IMR-90 (cell line): ENCODE results near the gene MBOAT2. TPM values are rescaled to one million over a fixed set of nuclear protein-coding genes. Genes with fewer than 3 reads are reported as not detected.

Source experiments
- ATAC-seq: fragments of 200-7000 bp; cut with Tn5 transposase; 2 replicates; pipeline ENCODE4 v1.9.1; 2020; ENCODE audit warnings: low read depth, mild to moderate bottlenecking, moderate library complexity
- BruUV-seq: library from RNA; stranded (reverse); fragments of 400-500 nt; replicated peaks from 2 replicates; lab custom pipeline; 2021; lab: Mats Ljungman, UMichigan
- CTCF ChIA-PET: fragments of 300-600 bp; formaldehyde crosslinking; extraction: SDS; loops from one replicate; lab custom pipeline; 2021; ENCODE audit warnings: antibody characterized with exemption; lab: Yijun Ruan, JAX
- POLR2A ChIA-PET: fragments of 300-600 bp; sonication (Branson Sonifier 250); formaldehyde crosslinking; loops from one replicate; lab custom pipeline; 2022; ENCODE audit warnings: antibody characterized with exemption; ENCODE audit not compliant: unreplicated experiment; lab: Charles Lee
- DNase-seq: peaks from one replicate; pipeline ENCODE4 v3.0.0; 2013
- H2AFZ ChIP-seq: replicated peaks from 2 replicates; pipeline ENCODE3; 2013; ENCODE audit warnings: low read length, mild to moderate bottlenecking; ENCODE audit not compliant: poor library complexity
- H2AK5ac ChIP-seq: 2 replicates; pipeline ENCODE4 v1.6.1; 2013; ENCODE audit warnings: low read depth, low read length, inconsistent platforms
- H2AK9ac ChIP-seq: replicated peaks from 2 replicates; pipeline ENCODE3; 2013; ENCODE audit warnings: mild to moderate bottlenecking, low read depth, low read length, moderate library complexity; ENCODE audit not compliant: poor library complexity
- H2BK120ac ChIP-seq: 2 replicates; pipeline ENCODE4 v1.6.1; 2013; ENCODE audit warnings: low read depth, low read length, inconsistent platforms
- H2BK15ac ChIP-seq: 3 replicates; pipeline ENCODE4 v1.6.1; 2013; ENCODE audit warnings: low read depth, low read length, inconsistent platforms
- H2BK20ac ChIP-seq: 2 replicates; pipeline ENCODE4 v1.6.1; 2013; ENCODE audit warnings: low read depth, mild to moderate bottlenecking, inconsistent platforms, low read length, moderate library complexity
- H2BK5ac ChIP-seq: 2 replicates; pipeline ENCODE4 v1.6.1; 2013; ENCODE audit warnings: mild to moderate bottlenecking, low read depth, low read length, inconsistent platforms; ENCODE audit not compliant: poor library complexity, severe bottlenecking
- H3K14ac ChIP-seq: replicated peaks from 2 replicates; pipeline ENCODE4 v1.6.1; 2013; ENCODE audit warnings: low read depth, low read length, inconsistent platforms
- H3K18ac ChIP-seq: 2 replicates; pipeline ENCODE4 v1.6.1; 2013; ENCODE audit warnings: low read depth, low read length, control low read depth
- H3K23ac ChIP-seq: 2 replicates; pipeline ENCODE4 v1.6.1; 2013; ENCODE audit warnings: low read depth, low read length, inconsistent platforms
- H3K27ac ChIP-seq: 2 replicates; pipeline ENCODE4 v1.5.1; 2013; ENCODE audit warnings: mild to moderate bottlenecking, control low read depth, low read length; ENCODE audit not compliant: insufficient read depth
- H3K27me3 ChIP-seq: 2 replicates; pipeline ENCODE4 v1.6.1; 2013; ENCODE audit warnings: low read length; ENCODE audit not compliant: control insufficient read depth, insufficient read depth
- H3K36me3 ChIP-seq: 2 replicates; pipeline ENCODE4 v1.6.1; 2013; ENCODE audit warnings: low read length, mixed read lengths; ENCODE audit not compliant: control insufficient read depth, insufficient read depth
- H3K4ac ChIP-seq: 2 replicates; pipeline ENCODE4 v1.6.1; 2013; ENCODE audit warnings: low read depth, low read length, inconsistent platforms
- H3K4me1 ChIP-seq: 2 replicates; pipeline ENCODE4 v1.6.1; 2013; ENCODE audit warnings: low read length, mixed read lengths; ENCODE audit not compliant: control insufficient read depth, insufficient read depth
- H3K4me2 ChIP-seq: 2 replicates; pipeline ENCODE4 v1.6.1; 2013; ENCODE audit warnings: low read depth, mild to moderate bottlenecking, control low read depth, low read length, moderate library complexity
- H3K4me3 ChIP-seq: 2 replicates; pipeline ENCODE4 v1.5.1; 2013; ENCODE audit warnings: low read depth, mild to moderate bottlenecking, control low read depth, low read length, moderate library complexity; ENCODE audit not compliant: insufficient read depth
- H3K56ac ChIP-seq: 2 replicates; pipeline ENCODE4 v1.6.1; 2013; ENCODE audit warnings: low read length, inconsistent platforms; ENCODE audit not compliant: insufficient read depth; ENCODE audit errors: extremely low read depth
- H3K79me1 ChIP-seq, 2 experiments: 2 replicates each; pipeline ENCODE4 v1.6.1; 2013; ENCODE audit warnings: low read length in 2 of 2, inconsistent platforms in 1 of 2, low read depth in 1 of 2
- H3K9ac ChIP-seq: 2 replicates; pipeline ENCODE4 v1.6.1; 2013; ENCODE audit warnings: low read depth, low read length, control low read depth
- H3K9me1 ChIP-seq: 2 replicates; pipeline ENCODE4 v1.6.1; 2013; ENCODE audit warnings: low read length, inconsistent platforms; ENCODE audit not compliant: insufficient read depth
- H3K9me3 ChIP-seq: 2 replicates; pipeline ENCODE4 v1.6.1; 2013; ENCODE audit warnings: low read length; ENCODE audit not compliant: control insufficient read depth, insufficient read depth
- H4K20me1 ChIP-seq: 2 replicates; pipeline ENCODE4 v1.6.1; 2013; ENCODE audit warnings: low read length, inconsistent platforms; ENCODE audit not compliant: insufficient read depth
- H4K5ac ChIP-seq: 2 replicates; pipeline ENCODE4 v1.6.1; 2013; ENCODE audit warnings: mild to moderate bottlenecking, low read depth, low read length, control low read depth
- H4K8ac ChIP-seq, 2 experiments: 2 replicates each; pipeline ENCODE4 v1.6.1; 2013; ENCODE audit warnings: low read depth in 2 of 2, low read length in 2 of 2, control low read depth in 1 of 2, inconsistent platforms in 1 of 2
- H4K91ac ChIP-seq: 2 replicates; pipeline ENCODE4 v1.6.1; 2013; ENCODE audit warnings: low read depth, low read length, inconsistent platforms; ENCODE audit not compliant: insufficient read depth
- BHLHE40 ChIP-seq: fragments of 150-350 bp; IDR thresholded peaks from 2 replicates; pipeline ENCODE4 v1.6.1; 2016; ENCODE audit warnings: mild to moderate bottlenecking, low read depth, low read length
- CEBPB ChIP-seq: IDR thresholded peaks from 2 replicates; pipeline ENCODE4 v1.6.1; 2012; ENCODE audit warnings: low read depth, low read length, improper control_type of control experiment
- CHD1 ChIP-seq: IDR thresholded peaks from 2 replicates; pipeline ENCODE4 v1.6.1; 2012; ENCODE audit warnings: low read depth, low read length, improper control_type of control experiment
- CTCF ChIP-seq: conservative IDR thresholded peaks from 2 replicates; pipeline ENCODE4 v1.5.1; 2012; ENCODE audit warnings: mild to moderate bottlenecking, low read depth, low read length, improper control_type of control experiment
- ELK1 ChIP-seq: fragments of 150-350 bp; IDR thresholded peaks from 2 replicates; pipeline ENCODE4 v1.6.1; 2016; ENCODE audit warnings: low read depth, mild to moderate bottlenecking, low read length, moderate library complexity, borderline replicate concordance
- FOS ChIP-seq: fragments of 150-350 bp; IDR thresholded peaks from 2 replicates; pipeline ENCODE4 v1.6.1; 2016; ENCODE audit warnings: low read depth, low read length
- MAFK ChIP-seq: IDR thresholded peaks from 2 replicates; pipeline ENCODE4 v1.6.1; 2012; ENCODE audit warnings: low read depth, low read length, improper control_type of control experiment
- MAZ ChIP-seq: IDR thresholded peaks from 2 replicates; pipeline ENCODE4 v1.6.1; 2012; ENCODE audit warnings: low read depth, mild to moderate bottlenecking, low read length, improper control_type of control experiment, moderate library complexity, borderline replicate concordance
- MXI1 ChIP-seq: IDR thresholded peaks from 2 replicates; pipeline ENCODE4 v1.6.1; 2012; ENCODE audit warnings: low read depth, mild to moderate bottlenecking, low read length, moderate library complexity, borderline replicate concordance
- NFE2L2 ChIP-seq: fragments of 150-350 bp; IDR thresholded peaks from 2 replicates; pipeline ENCODE4 v1.6.1; 2016; ENCODE audit warnings: low read depth, mild to moderate bottlenecking, low read length
- POLR2A ChIP-seq: IDR thresholded peaks from 2 replicates; pipeline ENCODE4 v1.6.1; 2012; ENCODE audit warnings: mild to moderate bottlenecking, low read depth, low read length
- RAD21 ChIP-seq: IDR thresholded peaks from 2 replicates; pipeline ENCODE4 v1.6.1; 2012; ENCODE audit warnings: low read length, improper control_type of control experiment
- RCOR1 ChIP-seq: IDR thresholded peaks from 2 replicates; pipeline ENCODE4 v1.6.1; 2012; ENCODE audit warnings: mild to moderate bottlenecking, low read length, improper control_type of control experiment; ENCODE audit not compliant: insufficient replicate concordance
- RFX5 ChIP-seq: IDR thresholded peaks from 2 replicates; pipeline ENCODE4 v1.8.0; 2012; ENCODE audit warnings: low read depth, mild to moderate bottlenecking, low read length, moderate library complexity
- SMC3 ChIP-seq: fragments of 150-350 bp; IDR thresholded peaks from 2 replicates; pipeline ENCODE4 v1.6.1; 2016; ENCODE audit warnings: low read depth, mild to moderate bottlenecking, antibody characterized with exemption, low read length, moderate library complexity
- USF2 ChIP-seq: fragments of 150-350 bp; IDR thresholded peaks from 2 replicates; pipeline ENCODE4 v1.6.1; 2017; ENCODE audit warnings: mild to moderate bottlenecking, antibody characterized with exemption, low read length, low read depth
- WGBS, 2 experiments: methylation state at CpG; one replicate each; pipeline versions ENCODE4 v1.1.5 to v1.1.7; 2013; ENCODE audit warnings: missing lambda C conversion rate in 2 of 2; ENCODE audit not compliant: insufficient read length in 1 of 2; ENCODE audit errors: extremely low coverage in 2 of 2; 5-methylcytosine and 5-hydroxymethylcytosine counted together
- dilution Hi-C: fragments of 300-500 bp; cut with HindIII; formaldehyde crosslinking; loops from one replicate; pipeline ENCODE4 v1.14.3; 2018; ENCODE audit warnings: low sequenced_read_pairs; ENCODE audit not compliant: unreplicated experiment
- in situ Hi-C: fragments of 300-500 bp; cut with MboI; formaldehyde crosslinking; loops from 3 replicates; pipeline ENCODE4 v1.14.3; 2019; ENCODE audit warnings: low sequenced_read_pairs, inconsistent platforms, mixed read lengths
- intact Hi-C: fragments of 100-400 bp; cut with micrococcal nuclease; formaldehyde crosslinking; loops from 2 replicates; pipeline ENCODE4 v1.10.0; 2022
- polyA plus RNA-seq, 3 experiments: library from polyadenylated mRNA; depleted of rRNA; stranded (reverse); fragments of >200 nt; gene quantifications; 2 replicates each; pipeline ENCODE4 v1.2.3, GENCODE V29; 2012; ENCODE audit warnings: low replicate concordance in 1 of 3
- total RNA-seq: library from RNA; depleted of rRNA; stranded (reverse); fragments of >200 nt; gene quantifications from 2 replicates; pipeline ENCODE4 v1.2.3, GENCODE V29; 2012

The MBOAT2 gene
- total and polyA plus RNA-seq, 2 of the 4 experiments (the other 2 are of a cell fraction) = 33.9 to 102 TPM

DNA sequence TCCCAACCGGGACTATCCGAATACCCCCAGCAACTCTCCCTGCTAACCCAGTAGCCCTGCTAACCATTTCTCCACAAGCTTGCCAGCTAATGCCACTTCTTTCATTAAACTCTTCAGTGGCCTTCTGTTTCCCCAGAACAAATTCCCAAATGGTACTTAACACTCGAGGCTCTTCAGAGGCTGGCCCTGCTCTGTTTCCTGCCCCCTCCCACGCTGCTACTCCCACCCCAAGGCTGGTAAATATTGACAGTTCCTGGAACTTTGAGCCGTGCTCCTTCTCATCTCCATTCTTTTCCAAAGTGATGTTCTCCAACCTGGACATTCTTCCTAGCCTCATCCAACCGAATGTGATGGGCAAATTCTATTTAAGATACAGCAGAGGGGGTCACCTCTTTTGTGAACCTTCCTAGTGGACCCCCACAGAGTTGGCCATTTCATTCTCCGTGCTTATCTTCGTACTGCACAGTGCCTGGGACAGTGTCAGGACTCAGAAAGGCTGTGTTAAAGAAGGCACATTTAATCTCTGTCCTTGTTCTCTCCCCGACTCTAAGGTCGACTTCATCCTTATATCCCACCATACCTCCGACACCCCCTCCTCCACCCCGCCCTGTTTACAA, 162.9 kb downstream of the MBOAT2 start:
- H2BK120ac ChIP-seq = no peak overlapping the region
- H2AK9ac ChIP-seq = no peak overlapping the region
- H4K5ac ChIP-seq = no peak overlapping the region
- no peak overlapping the region for H3K4me3 ChIP-seq
- intact Hi-C loops = no loop called here
- ChIA-PET POLR2A (no interaction called here), CTCF (no interaction called here)
- H3K4me1 ChIP-seq = peaks cover 2% of the 10 kb centered on the region
- peaks cover 10 to 18% of the 10 kb centered on the region in 2 experiments for H3K79me1 ChIP-seq
- H2BK15ac ChIP-seq = no peak overlapping the region
- H3K56ac ChIP-seq = no peak overlapping the region
- TF ChIP-seq USF2 (no peak), RAD21 (no peak), POLR2A (no peak), BHLHE40 (no peak), MXI1 (no peak), MAZ (no peak), CTCF (no peak), CHD1 (no peak), NFE2L2 (no peak), RCOR1 (no peak), RFX5 (no peak), SMC3 (no peak), MAFK (no peak), ELK1 (no peak), CEBPB (no peak), FOS (no peak)
- dilution Hi-C loops = no loop called here
- no peaks in the 10 kb centered on the region; the same call in 1 of the 2 replicates for H3K9me1 ChIP-seq
- no peaks in the 10 kb centered on the region for H3K27me3 ChIP-seq
- H4K20me1 ChIP-seq = peaks cover 4% of the 10 kb centered on the region; the same call in 1 of the 2 replicates
- H2BK20ac ChIP-seq = no peak overlapping the region
- no peak overlapping the region for H2AFZ ChIP-seq
- no peak overlapping the region for H2AK5ac ChIP-seq
- no peak overlapping the region for H2BK5ac ChIP-seq
- no peak overlapping the region for H3K9ac ChIP-seq
- H3K4ac ChIP-seq = no peak overlapping the region
- in situ Hi-C loops = no loop called here
- H3K36me3 ChIP-seq = no peaks in the 10 kb centered on the region
- ATAC-seq = no peak
- 43% methylated on average over 2 of the region's 12 CpGs; no CpG with 5 or more reads in 1 of the 2 experiments for WGBS, 2 experiments
- H3K23ac ChIP-seq = no peak overlapping the region
- H3K27ac ChIP-seq = no peak overlapping the region
- H4K8ac ChIP-seq = no peak overlapping the region
- H3K9me3 ChIP-seq = no peaks in the 10 kb centered on the region
- DNase-seq = no peak
- no peak overlapping the region for H3K14ac ChIP-seq
- H4K91ac ChIP-seq = no peak overlapping the region
- BruUV-seq = no TSS peak
- no peak overlapping the region for H3K18ac ChIP-seq
- no peak overlapping the region for H3K4me2 ChIP-seq
